Liver (tissue), 3 donors: ENCODE measurements around the gene SLC35B1.

ENCODE experiments used
- HNF4A ChIP-seq, 2 donors: conservative IDR thresholded peaks; 2 replicates each; pipeline ENCODE4 v1.6.1; 2016; ENCODE audit warnings: antibody characterized with exemption in 2 of 2, mild to moderate bottlenecking in 2 of 2
- NR2F2 ChIP-seq: IDR thresholded peaks from 2 replicates; pipeline ENCODE4 v1.6.1; 2016; ENCODE audit warnings: antibody characterized with exemption
- RAD21 ChIP-seq, 2 donors: IDR thresholded peaks; 2 replicates each; pipeline ENCODE4 v1.6.1; 2016; ENCODE audit warnings: antibody characterized with exemption in 2 of 2, mild to moderate bottlenecking in 2 of 2
- YY1 ChIP-seq: IDR thresholded peaks from 2 replicates; pipeline ENCODE4 v1.6.1; 2016; ENCODE audit warnings: antibody characterized with exemption, mild to moderate bottlenecking
- TF ChIP-seq, protein P1 (sequence below): fragments of 150-350 bp; IDR thresholded peaks from 2 replicates; pipeline ENCODE4 v1.5.1; 2017; ENCODE audit warnings: improper control_type of control experiment, low read depth, low read length; ENCODE audit not compliant: missing input control
- donor health status: healthy.
- donor health status: healthy.

DNA sequence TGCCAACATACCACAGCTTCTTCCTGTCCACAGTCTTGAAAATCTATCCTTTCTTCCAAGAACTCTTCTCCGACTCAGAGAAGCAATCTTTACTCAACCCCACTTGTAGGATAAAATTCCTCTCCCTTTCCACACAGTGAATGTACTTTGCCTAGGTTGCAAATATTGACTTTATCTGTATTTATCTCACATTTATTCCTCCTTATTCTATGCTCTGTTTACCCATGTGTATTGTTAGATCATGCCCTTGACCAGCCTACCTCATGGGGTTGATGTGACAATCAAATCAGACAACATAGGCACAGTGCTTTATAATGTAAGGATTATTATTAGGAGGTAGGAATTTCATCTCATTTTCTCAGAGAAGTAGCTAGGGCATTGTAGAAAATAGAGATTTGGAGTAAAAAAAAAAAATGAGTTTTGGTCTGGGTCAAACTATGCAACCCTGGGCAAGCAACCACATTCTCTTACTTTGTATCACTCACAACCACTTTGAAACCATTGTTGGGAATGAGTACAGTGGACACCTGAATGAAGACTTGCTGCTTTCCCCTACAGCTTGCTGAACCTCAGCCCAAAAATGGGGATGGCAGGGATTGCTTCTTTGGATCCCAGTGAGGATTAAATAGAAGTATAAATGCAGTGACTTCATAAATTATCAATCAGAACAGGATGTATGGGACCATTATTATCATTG is 9.1 kb upstream of the SLC35B1 start:
- TF ChIP-seq, protein P1, sequence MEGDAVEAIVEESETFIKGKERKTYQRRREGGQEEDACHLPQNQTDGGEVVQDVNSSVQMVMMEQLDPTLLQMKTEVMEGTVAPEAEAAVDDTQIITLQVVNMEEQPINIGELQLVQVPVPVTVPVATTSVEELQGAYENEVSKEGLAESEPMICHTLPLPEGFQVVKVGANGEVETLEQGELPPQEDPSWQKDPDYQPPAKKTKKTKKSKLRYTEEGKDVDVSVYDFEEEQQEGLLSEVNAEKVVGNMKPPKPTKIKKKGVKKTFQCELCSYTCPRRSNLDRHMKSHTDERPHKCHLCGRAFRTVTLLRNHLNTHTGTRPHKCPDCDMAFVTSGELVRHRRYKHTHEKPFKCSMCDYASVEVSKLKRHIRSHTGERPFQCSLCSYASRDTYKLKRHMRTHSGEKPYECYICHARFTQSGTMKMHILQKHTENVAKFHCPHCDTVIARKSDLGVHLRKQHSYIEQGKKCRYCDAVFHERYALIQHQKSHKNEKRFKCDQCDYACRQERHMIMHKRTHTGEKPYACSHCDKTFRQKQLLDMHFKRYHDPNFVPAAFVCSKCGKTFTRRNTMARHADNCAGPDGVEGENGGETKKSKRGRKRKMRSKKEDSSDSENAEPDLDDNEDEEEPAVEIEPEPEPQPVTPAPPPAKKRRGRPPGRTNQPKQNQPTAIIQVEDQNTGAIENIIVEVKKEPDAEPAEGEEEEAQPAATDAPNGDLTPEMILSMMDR = no peak
- no peak for TF ChIP-seq HNF4A (conservative IDR thresholded peaks at IDR 0.05)
- no peak for TF ChIP-seq RAD21 (IDR thresholded peaks at IDR 0.05)
- no peak for TF ChIP-seq YY1
- TF ChIP-seq NR2F2 = no peak
